OCI-LY1 (cell line): ENCODE data around the gene JCAD.

Experiments
- H2AFZ ChIP-seq: fragments of 200-600 bp; sonication (generic), shearing (Covaris generic); 2 replicates; pipeline ENCODE4 v1.6.0; 2014; ENCODE audit warnings: antibody characterized with exemption, mild to moderate bottlenecking, low read length
- H3F3A ChIP-seq: fragments of 200-600 bp; sonication (generic), shearing (Covaris generic); 2 replicates; pipeline ENCODE4 v1.6.0; 2014; ENCODE audit warnings: mild to moderate bottlenecking, antibody characterized with exemption, low read length, moderate library complexity; ENCODE audit not compliant: insufficient read depth
- H3K27ac ChIP-seq: fragments of 200-600 bp; sonication (generic); 2 replicates; pipeline ENCODE4 v1.5.1; 2014; ENCODE audit warnings: low read length, mixed run types, mild to moderate bottlenecking, low read depth; ENCODE audit not compliant: poor library complexity, severe bottlenecking
- H3K27me3 ChIP-seq: fragments of 200-600 bp; sonication (generic); 2 replicates; pipeline ENCODE4 v1.6.0; 2014; ENCODE audit warnings: antibody characterized with exemption, mild to moderate bottlenecking, low read length, moderate library complexity; ENCODE audit not compliant: insufficient read depth
- H3K36me3 ChIP-seq: fragments of 200-600 bp; sonication (generic); 2 replicates; pipeline ENCODE4 v1.6.1; 2014; ENCODE audit warnings: mild to moderate bottlenecking, antibody characterized with exemption, low read length, moderate library complexity, mixed read lengths; ENCODE audit not compliant: insufficient read depth
- H3K4me1 ChIP-seq: fragments of 200-600 bp; sonication (generic); 2 replicates; pipeline ENCODE4 v1.5.1; 2014; ENCODE audit warnings: mild to moderate bottlenecking, low read length, moderate library complexity; ENCODE audit not compliant: insufficient read depth, severe bottlenecking
- H3K4me2 ChIP-seq: fragments of 200-600 bp; sonication (generic), shearing (Covaris generic); 2 replicates; pipeline ENCODE4 v1.6.1; 2014; ENCODE audit warnings: low read length
- H3K4me3 ChIP-seq: fragments of 200-600 bp; sonication (generic); 2 replicates; pipeline ENCODE4 v1.5.1; 2014; ENCODE audit warnings: low read length, low read depth, mild to moderate bottlenecking, mixed read lengths; ENCODE audit not compliant: poor library complexity, severe bottlenecking
- H3K79me2 ChIP-seq: fragments of 200-600 bp; shearing (Covaris generic); 2 replicates; pipeline ENCODE4 v1.6.1; 2016; ENCODE audit warnings: mixed run types, low read length, mixed read lengths; ENCODE audit not compliant: insufficient read depth
- H3K9ac ChIP-seq: fragments of 200-600 bp; sonication (generic), shearing (Covaris generic); 2 replicates; pipeline ENCODE4 v1.6.1; 2014; ENCODE audit warnings: mild to moderate bottlenecking, low read length, mixed read lengths
- H3K9me2 ChIP-seq: fragments of 200-600 bp; sonication (generic), shearing (Covaris generic); 2 replicates; pipeline ENCODE4 v1.6.1; 2014; ENCODE audit warnings: low read depth, mild to moderate bottlenecking, low read length, mixed read lengths
- H3K9me3 ChIP-seq: fragments of 200-600 bp; shearing (Covaris generic); 2 replicates; pipeline ENCODE4 v1.6.1; 2014; ENCODE audit warnings: low read length, mixed read lengths
- H4K20me1 ChIP-seq: fragments of 200-600 bp; sonication (generic), shearing (Covaris generic); 2 replicates; pipeline ENCODE4 v1.6.0; 2016; ENCODE audit warnings: mild to moderate bottlenecking, low read length; ENCODE audit not compliant: insufficient read depth
- CTCF ChIP-seq: fragments of 200-600 bp; sonication (generic), shearing (Covaris generic); IDR thresholded peaks from 2 replicates; pipeline ENCODE4 v1.5.1; 2017; ENCODE audit warnings: mild to moderate bottlenecking, antibody characterized with exemption, low read length, moderate library complexity, mixed read lengths
- EZH2 ChIP-seq: fragments of 200-600 bp; sonication (generic), shearing (Covaris generic); IDR thresholded peaks from 2 replicates; pipeline ENCODE4 v1.8.0; 2017; ENCODE audit warnings: borderline replicate concordance, mixed run types, mild to moderate bottlenecking, antibody characterized with exemption, low read length, moderate library complexity, mixed read lengths

JCAD gene

GRCh38 chr10:29991382-29991781, 68.0 kb downstream of the JCAD start:
- Histone ChIP-seq H3K9me3 (no peaks in the 10 kb centered on the region), H3K4me1 (no peaks in the 10 kb centered on the region), H3K27ac (no peak overlapping the region), H3F3A (no peaks in the 10 kb centered on the region), H3K27me3 (no peaks in the 10 kb centered on the region), H3K79me2 (no peaks in the 10 kb centered on the region), H3K9me2 (no peaks in the 10 kb centered on the region), H4K20me1 (no peaks in the 10 kb centered on the region), H3K4me2 (no peak overlapping the region), H2AFZ (no peak overlapping the region), H3K4me3 (no peak overlapping the region), H3K9ac (no peak overlapping the region), H3K36me3 (no peaks in the 10 kb centered on the region)
- no peak for TF ChIP-seq EZH2
- no peak for TF ChIP-seq CTCF

- no peaks in the 10 kb centered on the region for H3K27me3 ChIP-seq
- H3K36me3 ChIP-seq = no peaks in the 10 kb centered on the region
- no peak overlapping the region for H3K4me2 ChIP-seq
- no peaks in the 10 kb centered on the region for H3F3A ChIP-seq
- no peak overlapping the region for H3K27ac ChIP-seq
- no peak overlapping the region for H3K9ac ChIP-seq
- no peak overlapping the region for H2AFZ ChIP-seq
- H3K4me1 ChIP-seq = no peaks in the 10 kb centered on the region
- H3K9me3 ChIP-seq = no peaks in the 10 kb centered on the region
- no peak overlapping the region for H3K4me3 ChIP-seq
- no peak for TF ChIP-seq CTCF
- TF ChIP-seq EZH2 = no peak
- H4K20me1 ChIP-seq = no peaks in the 10 kb centered on the region
- no peaks in the 10 kb centered on the region for H3K9me2 ChIP-seq
- no peaks in the 10 kb centered on the region for H3K79me2 ChIP-seq
These were observed 71.9 kb downstream of the JCAD start for GRCh38 chr10:29987471-29987870.

GRCh38 chr10:29982997-29983648, 76.3 kb downstream of the JCAD start:
- H3K27ac ChIP-seq = no peak overlapping the region
- no peaks in the 10 kb centered on the region for H3K9me2 ChIP-seq
- H3K9me3 ChIP-seq = no peaks in the 10 kb centered on the region
- H3F3A ChIP-seq = no peaks in the 10 kb centered on the region
- H3K36me3 ChIP-seq = no peaks in the 10 kb centered on the region
- H3K9ac ChIP-seq = no peak overlapping the region
- no peaks in the 10 kb centered on the region for H4K20me1 ChIP-seq
- H2AFZ ChIP-seq = no peak overlapping the region
- no peak overlapping the region for H3K4me3 ChIP-seq
- TF ChIP-seq CTCF = no peak
- no peak for TF ChIP-seq EZH2
- no peaks in the 10 kb centered on the region for H3K79me2 ChIP-seq
- H3K27me3 ChIP-seq = no peaks in the 10 kb centered on the region
- no peak overlapping the region for H3K4me2 ChIP-seq
- no peaks in the 10 kb centered on the region for H3K4me1 ChIP-seq
